GM12878 (cell line): ENCODE data around the gene ZDHHC19. TPM values are rescaled to one million over a fixed set of nuclear protein-coding genes. Genes with fewer than 3 reads are reported as not detected.

Source experiments
- ATAC-seq: fragments of 200-7000 bp; cut with Tn5 transposase; 3 replicates; pipeline ENCODE4 v1.9.1; 2020; ENCODE audit warnings: mild to moderate bottlenecking, moderate library complexity
- BruUV-seq: library from RNA; stranded (reverse); fragments of 400-500 nt; replicated peaks from 2 replicates; lab custom pipeline; 2021; lab: Mats Ljungman, UMichigan
- CTCF ChIA-PET: fragments of 300-600 bp; sonication (Branson Sonifier 250); formaldehyde crosslinking; extraction: SDS; loops from one replicate; lab custom pipeline; 2021; ENCODE audit warnings: inconsistent platforms; lab: Yijun Ruan, JAX
- POLR2A ChIA-PET: fragments of 350-600 bp; formaldehyde crosslinking; extraction: SDS; loops from one replicate; lab custom pipeline; 2021; ENCODE audit warnings: inconsistent platforms; lab: Charles Lee
- RAD21 ChIA-PET: fragments of 300-600 bp; sonication (Branson Sonifier 250); formaldehyde crosslinking; loops from one replicate; lab custom pipeline; 2023; ENCODE audit warnings: antibody characterized with exemption; ENCODE audit not compliant: unreplicated experiment; lab: Charles Lee
- SMC1A ChIA-PET: fragments of 300-600 bp; sonication (Branson Sonifier 250); formaldehyde crosslinking; loops from one replicate; lab custom pipeline; 2023; ENCODE audit not compliant: unreplicated experiment, uncharacterized antibody; lab: Charles Lee
- DNase-seq: peaks from one replicate; pipeline ENCODE4 v3.0.0-alpha.2; 2011; ENCODE audit warnings: low read depth, low spot score
- FAIRE-seq: peaks from 3 replicates; lab custom pipeline; 2011; peaks lifted over from hg19 to GRCh38; lab: Jason Lieb, UNC
- H2AFZ ChIP-seq: 2 replicates; pipeline ENCODE4 v1.6.0; 2011; ENCODE audit warnings: low read depth, low read length, control low read depth; ENCODE audit not compliant: control insufficient read depth
- H3K27ac ChIP-seq: 2 replicates; pipeline ENCODE4 v1.5.1; 2011; ENCODE audit warnings: control low read depth; ENCODE audit not compliant: control insufficient read depth, insufficient read depth
- H3K27me3 ChIP-seq, 2 experiments: replicated peaks in 1 of 2; 2 replicates each; pipeline versions ENCODE4 v1.6.0 to v1.6.1; 2011; ENCODE audit warnings: low read length in 1 of 2; ENCODE audit not compliant: control insufficient read depth in 2 of 2, insufficient read depth in 2 of 2
- H3K36me3 ChIP-seq, 2 experiments: 2 replicates each; pipeline ENCODE4 v1.5.1; 2011; ENCODE audit warnings: low read length in 1 of 2; ENCODE audit not compliant: control insufficient read depth in 2 of 2, insufficient read depth in 2 of 2
- H3K4me1 ChIP-seq: 2 replicates; pipeline ENCODE4 v1.6.1; 2011; ENCODE audit warnings: mild to moderate bottlenecking, low read length, moderate library complexity, mixed read lengths; ENCODE audit not compliant: control insufficient read depth, insufficient read depth
- H3K4me2 ChIP-seq: 2 replicates; pipeline ENCODE4 v1.6.0; 2011; ENCODE audit warnings: control low read depth; ENCODE audit not compliant: control insufficient read depth, insufficient read depth
- H3K4me3 ChIP-seq: fragments of 200-600 bp; sonication (generic); 2 replicates; pipeline ENCODE4 v1.5.1; 2016
- H3K79me2 ChIP-seq: 2 replicates; pipeline ENCODE4 v1.6.0; 2011; ENCODE audit warnings: low read length; ENCODE audit not compliant: control insufficient read depth, insufficient read depth
- H3K9ac ChIP-seq: 2 replicates; pipeline ENCODE4 v1.8.0; 2011; ENCODE audit warnings: low read length, control low read depth, mixed read lengths; ENCODE audit not compliant: control insufficient read depth, insufficient read depth
- H3K9me3 ChIP-seq: replicated peaks from 3 replicates; pipeline ENCODE4 v1.5.1; 2011; ENCODE audit warnings: mild to moderate bottlenecking, low read length; ENCODE audit not compliant: control insufficient read depth, insufficient read depth
- H4K20me1 ChIP-seq: 2 replicates; pipeline ENCODE4 v1.6.0; 2011; ENCODE audit not compliant: control insufficient read depth, insufficient read depth
- MXI1 ChIP-seq: fragments of 150-350 bp; IDR thresholded peaks from 2 replicates; pipeline ENCODE4 v1.6.1; 2011; ENCODE audit warnings: low read depth, mild to moderate bottlenecking, inconsistent platforms, low read length, improper control_type of control experiment
- NFIC ChIP-seq: IDR thresholded peaks from 2 replicates; pipeline ENCODE4 v1.6.1; 2012; ENCODE audit warnings: low read depth, mild to moderate bottlenecking, inconsistent platforms, low read length, moderate library complexity
- TARDBP ChIP-seq: IDR thresholded peaks from 2 replicates; pipeline ENCODE4 v1.6.1; 2016; ENCODE audit warnings: borderline replicate concordance
- WGBS: methylation state at CpG from one replicate; pipeline ENCODE4 v1.1.6; 2016; ENCODE audit warnings: low lambda C conversion rate; ENCODE audit not compliant: insufficient replicate concordance, insufficient coverage; ENCODE audit errors: missing lambda C conversion rate; 5-methylcytosine and 5-hydroxymethylcytosine counted together
- in situ Hi-C: fragments of 300-500 bp; cut with MboI; formaldehyde crosslinking; loops from 9 replicates; pipeline ENCODE4 v1.14.3; 2018; ENCODE audit warnings: mixed read lengths
- intact Hi-C: fragments of 100-400 bp; cut with micrococcal nuclease; formaldehyde crosslinking; loops from one replicate; pipeline ENCODE4 v1.14.2; 2022; ENCODE audit not compliant: unreplicated experiment
- polyA plus RNA-seq, 11 experiments: library from polyadenylated mRNA; depleted of rRNA in 4 of 11; unstranded in 6 of 11; stranded (reverse) in 5 of 11; fragments of >200 nt; fragmentation: Nextera tagmentation in 4 of 11; fragmentation: Illumina TruSeq in 1 of 11; extraction: Ambion mirVana in 4 of 11; extraction: Trizol in 1 of 11; gene quantifications; 1 replicate in 1 of 11; 2 replicates in 10 of 11; pipeline versions ENCODE4 v1.2.1 to v1.2.3, GENCODE V29; 2011 to 2016; ENCODE audit warnings: inconsistent platforms in 2 of 11, missing spikeins in 2 of 11, low read depth in 1 of 11
- total RNA-seq, 4 experiments: library from RNA; depleted of rRNA in 3 of 4; stranded (reverse); fragments of >200 nt in 3 of 4; fragmentation: Illumina TruSeq in 1 of 4; extraction: Trizol in 1 of 4; gene quantifications; 2 replicates each; pipeline versions ENCODE4 v1.2.1 to v1.2.3, GENCODE V29; 2013 to 2021

ZDHHC19 gene
- total and polyA plus RNA-seq, 10 of the 15 experiments (the other 5 are each of a cell fraction or from before 2014, with no cell fraction given), result 0.26 TPM; not detected in 9

- TF ChIP-seq MXI1, result no peak
- TF ChIP-seq TARDBP, result no peak
- no peak for TF ChIP-seq NFIC
- SMC1A ChIA-PET, result interaction anchor here (0.6 to 1.8 kb wide), 15 partner anchors 19 to 386 kb away, joined by 3 to 9 read pairs (median 3); no protein-coding TSS in a partner anchor
- BruUV-seq, result TSS peak; percentile 38
- POLR2A ChIA-PET, result interaction anchor here (0.5 to 1.1 kb wide), 2 partner anchors 27 to 247 kb away, joined by 3 to 8 read pairs; no protein-coding TSS in a partner anchor
- Histone ChIP-seq H3K9ac (no peak overlapping the region), H3K27ac (no peak overlapping the region), H3K4me3 (no peak overlapping the region), H3K9me3 (peaks cover 2% of the 10 kb centered on the region; the same call in 1 of the 3 replicates), H2AFZ (no peak overlapping the region), H3K4me2 (no peak overlapping the region), H3K36me3 (peaks cover 1 to 12% of the 10 kb centered on the region in 2 experiments; a peak in 3 of 4 replicates), H3K27me3 (no peaks in the 10 kb centered on the region), H3K79me2 (peaks cover 2% of the 10 kb centered on the region), H3K4me1 (no peaks in the 10 kb centered on the region), H4K20me1 (peaks cover 4% of the 10 kb centered on the region; the same call in 1 of the 2 replicates)
- in situ Hi-C loops, result loop anchor here (5.0 kb wide), 1 partner anchor 268 kb away; no protein-coding TSS in a partner anchor
- intact Hi-C loops, result loop anchor here (5.0 to 10.0 kb wide), 2 partner anchors 110 to 188 kb away; no protein-coding TSS in a partner anchor
- 70% methylated on average over 5 of the region's 5 CpGs for WGBS
- DNase-seq, result no peak
- CTCF ChIA-PET, result interaction anchor here (0.7 to 3.0 kb wide), 16 partner anchors 11 to 268 kb away, joined by 3 to 48 read pairs (median 3); no protein-coding TSS in a partner anchor
- FAIRE-seq, result no peak
- ATAC-seq, result no peak
- RAD21 ChIA-PET, result interaction anchor here (1.3 to 3.1 kb wide), 3 partner anchors 263 to 269 kb away, joined by 9 to 17 read pairs (median 15); no protein-coding TSS in a partner anchor
Measured at GRCh38 chr3:196254376-196255283, 43.4 kb upstream of the ZDHHC19 start.
